HG03159 (cell line): ENCODE results near the gene GHITM.

ENCODE experiments used
- ATAC-seq: cut with Tn5 transposase; IDR thresholded peaks from one replicate; pipeline ENCODE4 v1.9.1; 2021; ENCODE audit warnings: mild to moderate bottlenecking, moderate library complexity; ENCODE audit not compliant: unreplicated experiment

The GHITM gene

DNA sequence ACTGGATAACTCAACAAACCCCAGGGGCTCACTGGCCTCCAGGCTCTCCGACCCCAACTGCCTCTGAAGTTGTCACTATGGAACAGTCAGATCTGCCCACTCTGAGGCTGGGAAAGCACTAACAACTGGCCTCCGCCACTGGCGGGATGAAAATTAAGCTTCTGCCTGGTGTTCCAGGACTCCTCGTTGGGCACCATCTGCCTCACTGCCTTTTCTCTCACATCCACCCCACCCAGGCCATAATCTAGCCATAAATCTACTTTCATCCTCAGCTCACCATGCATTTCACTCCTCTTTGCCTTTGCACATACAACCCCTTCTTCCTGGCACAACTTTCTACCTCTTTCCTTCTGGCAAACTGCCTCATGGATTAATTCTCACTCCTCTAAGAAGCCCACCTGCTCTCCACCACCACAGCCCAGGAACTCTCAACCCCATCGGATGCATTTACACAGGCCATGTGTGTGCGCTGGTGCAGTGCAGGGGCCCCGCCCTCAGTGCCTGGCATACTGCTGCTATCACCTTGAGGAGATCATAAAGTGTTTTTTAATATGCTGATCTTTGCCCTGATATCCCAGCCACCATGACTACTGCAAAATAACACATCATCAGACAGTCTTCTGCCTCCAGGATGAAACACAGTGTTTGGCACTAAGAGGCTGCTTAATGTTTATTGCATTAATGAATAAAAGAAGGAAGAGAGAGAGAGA lies 59.1 kb downstream of the GHITM start:
- ATAC-seq, result no peak

DNA sequence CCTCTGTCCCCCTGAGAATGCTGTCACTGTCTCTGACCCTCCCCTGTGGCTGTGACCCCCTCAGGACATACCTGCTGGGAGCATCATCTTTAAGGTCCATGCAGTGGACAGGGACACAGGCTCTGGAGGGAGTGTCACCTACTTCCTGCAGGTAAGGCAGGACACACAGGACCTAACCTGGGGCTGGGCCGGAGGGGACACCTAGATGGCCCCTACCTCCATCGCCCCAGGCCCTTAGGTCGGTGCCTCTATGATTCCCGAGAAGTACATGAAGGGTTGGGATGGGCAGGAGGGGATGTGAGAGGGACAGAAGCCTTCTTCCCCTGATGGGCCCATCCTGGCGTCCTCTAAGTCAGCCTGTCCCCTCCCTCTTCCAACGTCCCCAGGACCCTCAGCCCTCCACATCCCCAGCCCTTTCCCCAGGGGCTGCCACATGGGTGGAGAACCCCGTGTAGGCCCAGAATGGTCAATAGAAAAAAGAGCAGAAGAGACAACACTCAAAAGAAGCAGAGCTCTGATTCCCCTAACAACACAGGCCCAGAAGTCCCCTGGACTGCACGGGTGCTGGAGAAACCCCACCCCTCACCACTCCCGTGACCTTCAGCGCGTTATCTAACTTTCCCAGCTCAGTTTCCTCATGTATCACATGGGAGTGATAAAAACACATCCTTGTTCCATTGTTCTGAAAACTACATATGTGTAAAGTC lies 61.4 kb downstream of the GHITM start:
- ATAC-seq, result no peak

DNA sequence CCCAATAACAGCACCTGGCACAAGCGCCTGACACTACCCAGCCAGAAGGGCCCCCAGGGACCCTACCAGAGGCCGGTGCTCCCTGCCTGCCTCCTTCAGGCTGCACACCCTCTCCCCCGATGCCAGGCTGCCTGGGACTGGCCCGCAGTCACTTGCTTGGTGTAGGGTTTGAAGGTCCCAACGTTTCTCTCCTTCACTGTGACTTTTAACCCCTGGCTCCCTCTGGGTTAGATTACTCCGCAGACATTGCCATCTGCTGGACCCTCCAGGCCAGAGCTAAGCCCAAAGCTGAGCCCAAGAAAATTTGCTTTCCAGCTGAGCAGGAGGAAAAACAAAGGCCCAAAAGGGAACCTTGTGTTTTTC lies 61.9 kb downstream of the GHITM start:
- ATAC-seq, result no peak

DNA sequence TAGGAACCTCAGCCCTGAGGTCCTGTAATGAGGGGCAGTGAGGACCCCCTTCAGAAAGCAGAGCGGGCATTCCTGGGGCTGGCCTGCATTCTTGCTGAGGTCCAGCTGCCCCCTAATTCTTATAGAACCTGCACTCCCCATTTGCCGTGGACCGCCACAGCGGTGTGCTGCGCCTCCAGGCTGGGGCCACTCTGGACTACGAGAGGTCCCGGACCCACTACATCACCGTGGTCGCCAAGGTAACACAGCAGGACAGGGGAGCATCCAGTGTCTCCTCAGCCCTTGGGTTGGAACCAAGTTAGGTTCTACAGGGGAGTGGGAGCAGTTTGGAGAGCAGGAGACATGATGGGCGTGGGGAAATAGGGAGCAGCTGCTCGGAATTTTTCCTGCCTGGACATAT lies 62.4 kb downstream of the GHITM start:
- no peak for ATAC-seq

DNA sequence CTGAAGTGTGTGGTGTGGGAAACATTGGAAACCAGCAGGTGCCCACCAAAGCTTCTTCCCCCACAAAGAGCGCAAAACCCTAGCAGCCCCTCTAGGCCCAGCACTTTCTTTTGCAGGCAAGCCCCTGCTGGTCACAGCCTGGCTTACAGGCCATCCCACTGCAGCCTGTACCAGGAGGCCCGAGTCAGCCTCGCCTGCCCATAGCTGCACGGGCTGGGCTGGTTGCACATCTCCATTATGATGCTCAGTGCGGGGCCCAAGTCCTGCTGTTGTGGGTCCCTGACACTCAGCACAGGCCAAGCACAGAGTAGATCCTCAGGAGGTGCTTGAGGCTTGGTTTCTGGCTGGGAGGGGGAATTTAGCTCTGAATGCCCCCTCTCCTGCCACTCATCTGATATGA lies 63.0 kb downstream of the GHITM start:
- ATAC-seq, result no peak
